GM13977 (cell line): Measurements from ENCODE around the gene NPAS1.
"Not testable (repeated sequence)": the region's sequence is repeated elsewhere in the genome, so short reads cannot be mapped to it uniquely, and the experiment has no call there.

Source experiments
- DNase-seq: peaks from one replicate; pipeline ENCODE4 v3.0.0; 2012; ENCODE audit warnings: low spot score
- in situ Hi-C: fragments of 300-500 bp; cut with MboI; formaldehyde crosslinking; loops from one replicate; pipeline ENCODE4 v1.12.0; 2022; ENCODE audit warnings: low sequenced_read_pairs, low pct_unique_long_range_greater_than_20kb, mixed read lengths, inconsistent platforms; ENCODE audit not compliant: unreplicated experiment
- TF ChIP-seq, protein P1 (sequence below): IDR thresholded peaks from 2 replicates; pipeline ENCODE4 v1.5.1; 2012; ENCODE audit warnings: mild to moderate bottlenecking, control low read depth; ENCODE audit not compliant: insufficient read depth; ENCODE audit errors: extremely low read depth, missing control alignments

NPAS1 gene

DNA sequence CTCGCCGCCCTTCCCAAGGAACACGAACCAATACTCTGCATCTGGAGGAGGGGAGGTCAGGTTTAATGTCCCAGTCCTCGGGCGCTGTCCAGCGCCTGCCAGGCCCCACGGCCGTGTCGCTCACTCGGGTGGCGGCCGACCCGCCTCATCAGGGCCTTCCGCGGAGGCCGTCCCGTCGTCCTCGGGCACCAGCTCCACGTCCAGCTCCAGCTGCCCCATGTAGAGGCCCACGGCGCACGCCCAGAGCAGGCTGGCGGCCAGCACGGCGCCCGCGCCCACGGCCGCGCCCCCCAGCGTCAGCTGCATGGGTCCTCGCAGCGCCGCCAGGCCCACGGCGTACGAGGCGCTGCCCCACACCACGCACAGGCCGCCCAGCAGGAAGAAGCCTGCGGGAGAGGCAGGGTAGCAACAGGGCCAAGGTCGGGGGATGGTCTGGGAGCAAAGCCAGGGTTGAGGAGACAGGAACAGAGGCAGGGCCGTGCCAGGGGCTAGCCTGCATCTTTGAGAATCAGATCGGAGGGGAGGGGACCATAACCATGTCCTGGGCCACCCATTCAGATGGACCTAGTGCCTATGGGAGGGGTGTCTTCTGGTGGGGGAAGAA is 26.3 kb downstream of the NPAS1 start:
- in situ Hi-C loops: no loop called here
- TF ChIP-seq, protein P1, sequence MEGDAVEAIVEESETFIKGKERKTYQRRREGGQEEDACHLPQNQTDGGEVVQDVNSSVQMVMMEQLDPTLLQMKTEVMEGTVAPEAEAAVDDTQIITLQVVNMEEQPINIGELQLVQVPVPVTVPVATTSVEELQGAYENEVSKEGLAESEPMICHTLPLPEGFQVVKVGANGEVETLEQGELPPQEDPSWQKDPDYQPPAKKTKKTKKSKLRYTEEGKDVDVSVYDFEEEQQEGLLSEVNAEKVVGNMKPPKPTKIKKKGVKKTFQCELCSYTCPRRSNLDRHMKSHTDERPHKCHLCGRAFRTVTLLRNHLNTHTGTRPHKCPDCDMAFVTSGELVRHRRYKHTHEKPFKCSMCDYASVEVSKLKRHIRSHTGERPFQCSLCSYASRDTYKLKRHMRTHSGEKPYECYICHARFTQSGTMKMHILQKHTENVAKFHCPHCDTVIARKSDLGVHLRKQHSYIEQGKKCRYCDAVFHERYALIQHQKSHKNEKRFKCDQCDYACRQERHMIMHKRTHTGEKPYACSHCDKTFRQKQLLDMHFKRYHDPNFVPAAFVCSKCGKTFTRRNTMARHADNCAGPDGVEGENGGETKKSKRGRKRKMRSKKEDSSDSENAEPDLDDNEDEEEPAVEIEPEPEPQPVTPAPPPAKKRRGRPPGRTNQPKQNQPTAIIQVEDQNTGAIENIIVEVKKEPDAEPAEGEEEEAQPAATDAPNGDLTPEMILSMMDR: no peak
- DNase-seq: no peak

DNA sequence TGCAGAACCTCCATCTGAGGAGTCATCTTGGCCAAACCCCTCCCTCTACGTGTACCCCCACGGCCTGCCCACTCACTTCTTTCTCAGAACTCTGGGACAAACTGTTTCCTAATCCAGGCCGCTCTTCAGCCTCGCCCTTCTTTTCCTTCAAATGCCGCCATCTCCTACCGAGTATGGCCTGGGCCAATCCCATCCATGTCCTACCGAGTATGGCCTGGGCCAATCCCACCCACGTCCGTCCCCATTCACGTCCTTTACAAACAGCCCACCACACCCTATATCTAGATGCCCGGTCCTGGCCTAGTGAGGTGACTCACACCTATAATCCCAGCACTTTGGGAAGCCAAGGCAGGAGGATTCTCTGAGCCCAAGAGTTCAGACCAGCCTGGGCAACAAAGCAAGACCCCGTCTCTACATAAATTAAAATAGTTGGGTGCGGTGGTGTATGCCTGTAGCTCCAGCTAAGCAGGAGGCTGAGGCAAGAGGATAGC is 27.7 kb downstream of the NPAS1 start:
- DNase-seq: no peak
- in situ Hi-C loops: no loop called here

DNA sequence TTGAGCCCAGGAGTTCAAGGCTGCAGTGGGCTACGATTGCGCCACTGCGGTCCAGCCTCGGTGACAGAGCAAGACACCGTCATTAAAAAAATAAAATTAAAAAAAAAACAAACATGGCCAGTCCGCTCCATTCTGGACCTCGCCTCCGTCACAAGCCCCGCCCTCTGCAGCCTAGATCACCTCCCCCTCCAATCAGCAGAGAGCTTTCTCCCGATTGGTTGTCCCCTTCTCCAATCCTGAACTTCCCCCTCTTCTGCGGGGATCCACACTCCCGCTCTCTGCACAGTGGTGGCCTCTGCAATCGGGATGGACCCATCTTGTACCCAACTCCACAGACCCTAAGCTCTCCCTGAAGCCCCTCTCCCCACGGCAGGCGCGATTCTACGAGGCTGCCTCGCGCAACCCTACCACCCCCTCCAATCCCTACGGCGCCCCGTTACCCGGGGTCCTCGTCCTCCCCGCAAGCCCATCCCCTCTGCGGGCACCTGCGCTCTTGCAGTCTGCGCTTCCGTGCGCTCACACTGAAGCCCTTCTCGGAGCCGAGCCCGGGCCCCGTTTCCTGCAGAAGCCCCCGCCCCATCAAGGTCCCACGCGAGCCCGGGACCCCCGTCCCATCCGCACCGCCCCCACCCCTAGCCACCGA is 28.2 kb downstream of the NPAS1 start:
- TF ChIP-seq, protein P1: no peak
- peak; percentile 97 for DNase-seq
- in situ Hi-C loops: no loop called here

More for the DNA sequence above, 27.7 kb downstream of the NPAS1 start:
- TF ChIP-seq, protein P1: no peak

DNA sequence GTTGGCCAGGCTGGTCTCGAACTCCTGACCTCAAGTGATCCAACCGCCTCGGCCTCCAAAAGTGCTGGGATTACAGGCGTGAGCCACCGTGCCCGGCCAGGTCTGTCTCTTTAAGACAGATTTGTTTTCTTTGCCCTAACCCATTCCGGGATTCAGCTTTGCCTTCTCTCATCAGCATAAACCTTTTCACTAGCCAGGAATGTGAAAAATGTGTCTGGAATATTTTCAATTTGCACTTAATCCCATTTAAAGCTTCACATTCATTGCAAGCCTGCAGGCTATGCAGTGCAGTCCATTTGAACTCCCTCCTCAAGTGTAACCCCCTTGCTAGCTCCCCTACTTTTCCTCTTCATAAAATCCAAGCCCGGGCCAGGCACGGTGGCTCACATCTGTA is 29.7 kb downstream of the NPAS1 start:
- in situ Hi-C loops: no loop called here
- no peak for DNase-seq
- TF ChIP-seq, protein P1: no peak

DNA sequence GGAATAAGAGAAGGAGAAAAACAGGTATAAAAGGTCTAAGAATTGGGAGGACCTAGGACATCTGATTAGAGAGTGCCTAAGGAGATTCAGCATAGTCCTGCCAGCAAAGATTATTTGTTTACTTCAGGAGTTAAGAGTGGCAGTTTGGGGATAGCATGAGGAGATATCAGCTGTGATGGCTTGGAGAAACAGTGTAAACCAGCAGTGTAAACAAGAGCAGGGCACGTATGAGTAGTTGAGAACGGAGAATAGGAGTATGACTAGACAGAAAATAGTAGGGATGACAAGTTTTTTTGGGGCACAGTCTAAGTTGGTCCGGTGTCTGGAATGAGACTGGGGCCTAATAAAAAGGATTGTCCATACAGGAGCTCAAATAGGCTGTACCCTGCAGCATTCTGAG is 30.9 kb downstream of the NPAS1 start:
- DNase-seq, in situ Hi-C loops: not testable (repeated sequence)

DNA sequence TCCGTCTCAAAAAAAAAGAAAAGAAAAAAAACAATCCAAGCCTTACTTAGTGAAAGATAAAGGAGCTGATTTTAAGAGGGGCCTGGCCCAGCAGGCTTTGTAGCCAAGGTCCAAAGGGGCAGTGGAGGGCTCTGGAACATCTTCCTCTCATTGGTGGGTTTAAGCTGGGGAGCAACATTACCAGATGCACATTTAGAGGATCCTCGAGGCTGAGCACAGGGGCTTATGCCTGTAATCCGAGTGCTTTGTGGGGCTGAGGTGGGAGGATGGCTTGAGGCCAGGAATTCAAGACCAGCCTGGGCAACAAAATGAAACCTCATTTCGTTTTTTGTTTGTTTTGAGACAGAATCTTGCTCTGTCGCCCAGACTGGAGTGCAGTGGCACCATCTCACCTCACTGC is 36.8 kb downstream of the NPAS1 start:
- in situ Hi-C loops: no loop called here
- no peak for DNase-seq
- TF ChIP-seq, protein P1: no peak

DNA sequence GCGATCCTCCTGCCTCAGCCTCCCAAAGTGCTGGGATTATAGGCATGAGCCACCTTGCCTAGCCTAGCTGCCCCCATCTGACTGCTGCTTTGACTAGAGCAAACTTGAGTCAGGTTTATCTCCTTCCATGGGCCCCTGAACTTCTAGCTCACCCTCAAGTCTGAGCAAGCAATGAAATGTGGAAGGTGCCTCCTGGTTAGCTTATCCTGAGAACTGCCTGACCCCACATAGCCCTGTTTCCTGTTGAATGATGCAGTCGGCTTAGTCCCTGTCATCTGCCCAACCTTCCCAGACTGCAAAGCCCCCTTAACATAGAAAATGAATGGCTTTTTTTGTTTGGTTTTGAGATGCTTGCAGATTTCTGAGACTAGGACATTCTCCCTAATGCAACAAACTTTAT is 37.7 kb downstream of the NPAS1 start:
- in situ Hi-C loops: no loop called here
- DNase-seq: no peak
- TF ChIP-seq, protein P1: no peak
